Mesothelial cell of epicardium (in vitro differentiated cells): ENCODE results near the gene FBXO36. TPM values are rescaled to one million over a fixed set of nuclear protein-coding genes. Genes with fewer than 3 reads are reported as not detected.

ENCODE experiments used
- DNase-seq, 2 experiments: peaks; one replicate each; pipeline ENCODE4 v3.0.0; 2021; ENCODE audit warnings: low spot score in 2 of 2; ENCODE audit not compliant: unreplicated experiment in 2 of 2
- H3K27ac Mint-ChIP-seq: 2 replicates; pipeline ENCODE4 v1.8.0; 2021; ENCODE audit warnings: mixed read lengths
- H3K27me3 Mint-ChIP-seq: 2 replicates; pipeline ENCODE4 v1.8.0; 2021; ENCODE audit warnings: low read depth, mixed read lengths
- H3K36me3 Mint-ChIP-seq: 2 replicates; pipeline ENCODE4 v1.8.0; 2021; ENCODE audit warnings: mixed read lengths
- H3K4me1 Mint-ChIP-seq: 2 replicates; pipeline ENCODE4 v1.8.0; 2021; ENCODE audit warnings: mixed read lengths
- H3K4me3 Mint-ChIP-seq: 2 replicates; pipeline ENCODE4 v1.8.0; 2021; ENCODE audit warnings: mild to moderate bottlenecking, moderate library complexity, mixed read lengths
- H3K9me3 Mint-ChIP-seq: 2 replicates; pipeline ENCODE4 v1.8.0; 2021; ENCODE audit warnings: mixed read lengths
- total RNA-seq: library from RNA; stranded (reverse); gene quantifications from 3 replicates; pipeline ENCODE4 v1.2.1, GENCODE V29; 2021
- TF ChIP-seq, protein P1 (sequence below): fragments of 200-600 bp; sonication (generic); IDR thresholded peaks from one replicate; pipeline ENCODE4 v1.5.0; 2021; ENCODE audit warnings: antibody characterized with exemption; ENCODE audit not compliant: unreplicated experiment

Gene FBXO36
- total RNA-seq, 1 donor from 2014 or later, result 5.5 TPM

- TF ChIP-seq, protein P1, sequence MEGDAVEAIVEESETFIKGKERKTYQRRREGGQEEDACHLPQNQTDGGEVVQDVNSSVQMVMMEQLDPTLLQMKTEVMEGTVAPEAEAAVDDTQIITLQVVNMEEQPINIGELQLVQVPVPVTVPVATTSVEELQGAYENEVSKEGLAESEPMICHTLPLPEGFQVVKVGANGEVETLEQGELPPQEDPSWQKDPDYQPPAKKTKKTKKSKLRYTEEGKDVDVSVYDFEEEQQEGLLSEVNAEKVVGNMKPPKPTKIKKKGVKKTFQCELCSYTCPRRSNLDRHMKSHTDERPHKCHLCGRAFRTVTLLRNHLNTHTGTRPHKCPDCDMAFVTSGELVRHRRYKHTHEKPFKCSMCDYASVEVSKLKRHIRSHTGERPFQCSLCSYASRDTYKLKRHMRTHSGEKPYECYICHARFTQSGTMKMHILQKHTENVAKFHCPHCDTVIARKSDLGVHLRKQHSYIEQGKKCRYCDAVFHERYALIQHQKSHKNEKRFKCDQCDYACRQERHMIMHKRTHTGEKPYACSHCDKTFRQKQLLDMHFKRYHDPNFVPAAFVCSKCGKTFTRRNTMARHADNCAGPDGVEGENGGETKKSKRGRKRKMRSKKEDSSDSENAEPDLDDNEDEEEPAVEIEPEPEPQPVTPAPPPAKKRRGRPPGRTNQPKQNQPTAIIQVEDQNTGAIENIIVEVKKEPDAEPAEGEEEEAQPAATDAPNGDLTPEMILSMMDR, result no peak
- Mint-ChIP-seq H3K4me1 (peaks cover 18% of the 10 kb centered on the region), H3K4me3 (no peak overlapping the region), H3K27ac (peak overlapping the region; percentile 92), H3K27me3 (no peaks in the 10 kb centered on the region), H3K36me3 (peaks cover 4% of the 10 kb centered on the region), H3K9me3 (no peaks in the 10 kb centered on the region)
- DNase-seq, result no peak
Measured at GRCh38 chr2:229974266-229974665, 52.0 kb downstream of the FBXO36 start.

DNA sequence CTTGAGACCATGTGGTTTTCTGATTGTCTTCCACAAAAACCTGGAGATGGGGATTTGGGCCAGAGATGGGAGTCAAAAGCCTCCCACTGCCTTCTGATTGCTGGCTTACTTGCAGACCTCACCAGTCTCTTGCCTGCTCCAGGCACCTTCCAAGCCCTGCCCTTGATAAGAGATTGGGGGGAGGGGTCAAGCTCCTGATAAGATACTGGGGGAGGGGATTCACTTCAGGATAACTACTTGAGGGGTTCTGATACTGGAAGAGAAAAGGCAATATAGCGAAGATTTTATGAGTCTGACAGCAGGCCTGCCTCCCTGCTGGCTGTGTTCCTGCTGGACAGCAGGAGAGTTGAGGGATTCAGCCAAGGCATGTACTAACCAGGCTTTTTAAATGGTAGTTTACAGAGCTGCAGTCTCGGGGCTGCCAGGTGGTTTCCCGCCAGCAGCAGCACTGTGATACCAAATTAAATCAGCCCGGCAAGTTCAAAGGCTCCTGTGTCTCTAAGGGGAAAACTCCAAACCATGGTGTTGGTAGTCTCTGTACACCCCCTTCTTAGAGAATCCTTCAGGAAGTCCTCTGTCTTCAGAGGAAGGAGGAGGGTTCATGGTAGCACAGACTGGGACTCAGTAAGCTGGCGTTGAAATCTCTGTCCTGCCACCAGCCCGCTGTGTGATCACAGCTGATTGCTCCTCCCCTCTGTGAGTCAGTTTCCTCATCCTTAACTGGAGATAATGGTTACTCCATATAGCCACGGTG is 58.3 kb downstream of the FBXO36 start:
- no peak overlapping the region for H3K4me3 Mint-ChIP-seq
- DNase-seq, result peak in 1 of 2 experiments; percentile 39
- peak overlapping the region; percentile 81 for H3K27ac Mint-ChIP-seq
- peaks cover 8% of the 10 kb centered on the region for H3K4me1 Mint-ChIP-seq
- H3K27me3 Mint-ChIP-seq, result no peaks in the 10 kb centered on the region
- H3K9me3 Mint-ChIP-seq, result no peaks in the 10 kb centered on the region
- TF ChIP-seq, protein P1, result no peak
- H3K36me3 Mint-ChIP-seq, result peaks cover 6% of the 10 kb centered on the region

GRCh38 chr2:229993236-229993635 is 70.9 kb downstream of the FBXO36 start:
- no peaks in the 10 kb centered on the region for H3K4me1 Mint-ChIP-seq
- TF ChIP-seq, protein P1, result no peak
- H3K9me3 Mint-ChIP-seq, result peaks cover 10% of the 10 kb centered on the region
- no peak for DNase-seq
- no peaks in the 10 kb centered on the region for H3K27me3 Mint-ChIP-seq
- H3K36me3 Mint-ChIP-seq, result peaks cover 11% of the 10 kb centered on the region
- H3K27ac Mint-ChIP-seq, result no peak overlapping the region
- no peak overlapping the region for H3K4me3 Mint-ChIP-seq

DNA sequence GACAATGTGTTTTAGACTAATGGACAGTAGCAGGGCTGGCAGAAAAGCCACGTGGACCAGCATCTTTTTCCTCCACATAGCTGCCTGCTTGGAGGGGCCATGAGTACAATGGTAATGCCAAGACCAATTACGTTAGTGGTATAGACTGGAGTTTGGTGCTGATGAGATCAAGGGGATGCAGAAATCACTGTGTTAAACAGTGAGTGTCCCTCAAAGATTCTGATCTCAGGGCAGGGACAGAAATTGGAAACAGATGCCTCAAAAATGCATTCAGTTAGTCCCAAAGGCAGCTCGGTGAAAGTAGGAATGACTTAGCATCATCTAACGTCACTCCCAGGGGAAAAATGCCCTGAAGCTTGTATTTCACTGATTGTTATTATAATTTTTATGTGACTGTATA is 74.0 kb downstream of the FBXO36 start:
- Mint-ChIP-seq H3K36me3 (peaks cover 11% of the 10 kb centered on the region), H3K4me3 (no peak overlapping the region), H3K4me1 (no peaks in the 10 kb centered on the region), H3K27me3 (no peaks in the 10 kb centered on the region), H3K9me3 (peaks cover 8% of the 10 kb centered on the region), H3K27ac (no peak overlapping the region)
- TF ChIP-seq, protein P1, result no peak
- DNase-seq, result no peak

DNA sequence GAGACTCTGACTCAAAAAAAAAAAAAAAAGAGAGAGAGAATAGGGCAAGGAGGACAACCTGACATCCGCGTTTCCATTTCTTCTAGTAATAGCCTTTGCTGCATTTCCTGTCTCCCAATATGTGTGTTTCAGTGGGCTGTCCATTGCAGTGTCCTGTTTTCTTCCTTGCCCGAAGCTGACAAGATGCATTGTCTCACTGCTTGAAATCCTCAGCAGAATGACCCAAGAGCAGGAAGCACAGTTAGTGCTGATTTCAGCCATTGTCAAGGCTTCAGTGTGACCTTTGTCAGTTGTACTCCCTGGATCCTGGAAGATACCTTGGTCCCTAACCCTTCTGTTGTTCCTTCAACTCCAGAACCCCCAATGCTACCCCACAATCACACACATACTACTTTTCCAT is 75.3 kb downstream of the FBXO36 start:
- Mint-ChIP-seq H3K27me3 (no peaks in the 10 kb centered on the region), H3K27ac (no peak overlapping the region), H3K9me3 (no peaks in the 10 kb centered on the region), H3K36me3 (peaks cover 7% of the 10 kb centered on the region), H3K4me3 (no peak overlapping the region), H3K4me1 (no peaks in the 10 kb centered on the region)
- TF ChIP-seq, protein P1, result no peak
- DNase-seq, result no peak
